GM10248 (cell line): ENCODE data around the gene CLEC17A.

Source experiments
- CTCF ChIA-PET: fragments of 300-600 bp; sonication (Branson Sonifier 250); formaldehyde crosslinking; extraction: SDS; loops from one replicate; lab custom pipeline; 2021; ENCODE audit warnings: antibody characterized with exemption; lab: Yijun Ruan, JAX
- POLR2A ChIA-PET: fragments of 350-650 bp; sonication (Branson Sonifier 250); formaldehyde crosslinking; extraction: SDS; loops from one replicate; lab custom pipeline; 2020; ENCODE audit warnings: antibody characterized with exemption; lab: Yijun Ruan, JAX
- DNase-seq: peaks from one replicate; pipeline ENCODE4 v3.0.0; 2012; ENCODE audit errors: extremely low spot score
- TF ChIP-seq, protein P1 (sequence below): IDR thresholded peaks from 2 replicates; pipeline ENCODE4 v1.5.1; 2012; ENCODE audit warnings: mild to moderate bottlenecking, low read depth; ENCODE audit errors: extremely low read depth, missing control alignments, control extremely low read depth

The CLEC17A gene

DNA sequence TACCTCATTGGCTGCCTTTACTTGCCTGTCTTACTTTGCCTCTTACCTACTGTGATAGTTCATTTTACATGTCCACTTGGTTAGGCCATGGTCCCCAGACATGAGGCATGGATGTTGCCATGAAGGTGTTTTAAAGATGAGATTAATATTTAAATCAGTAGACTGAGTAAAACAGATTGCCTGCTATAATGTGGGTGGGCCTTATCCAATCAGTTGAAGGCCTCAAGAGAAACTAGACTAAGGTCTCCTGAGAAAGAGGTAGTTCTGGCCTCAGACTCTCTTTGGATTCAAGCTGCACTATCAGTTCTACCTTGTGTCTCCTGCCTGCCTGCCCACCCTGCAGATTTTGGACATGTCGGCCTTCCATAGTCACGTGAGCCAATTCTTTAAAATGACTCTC is 65.6 kb downstream of the CLEC17A start:
- ChIA-PET CTCF (no interaction called here), POLR2A (no interaction called here)
- no peak for DNase-seq
- TF ChIP-seq, protein P1, sequence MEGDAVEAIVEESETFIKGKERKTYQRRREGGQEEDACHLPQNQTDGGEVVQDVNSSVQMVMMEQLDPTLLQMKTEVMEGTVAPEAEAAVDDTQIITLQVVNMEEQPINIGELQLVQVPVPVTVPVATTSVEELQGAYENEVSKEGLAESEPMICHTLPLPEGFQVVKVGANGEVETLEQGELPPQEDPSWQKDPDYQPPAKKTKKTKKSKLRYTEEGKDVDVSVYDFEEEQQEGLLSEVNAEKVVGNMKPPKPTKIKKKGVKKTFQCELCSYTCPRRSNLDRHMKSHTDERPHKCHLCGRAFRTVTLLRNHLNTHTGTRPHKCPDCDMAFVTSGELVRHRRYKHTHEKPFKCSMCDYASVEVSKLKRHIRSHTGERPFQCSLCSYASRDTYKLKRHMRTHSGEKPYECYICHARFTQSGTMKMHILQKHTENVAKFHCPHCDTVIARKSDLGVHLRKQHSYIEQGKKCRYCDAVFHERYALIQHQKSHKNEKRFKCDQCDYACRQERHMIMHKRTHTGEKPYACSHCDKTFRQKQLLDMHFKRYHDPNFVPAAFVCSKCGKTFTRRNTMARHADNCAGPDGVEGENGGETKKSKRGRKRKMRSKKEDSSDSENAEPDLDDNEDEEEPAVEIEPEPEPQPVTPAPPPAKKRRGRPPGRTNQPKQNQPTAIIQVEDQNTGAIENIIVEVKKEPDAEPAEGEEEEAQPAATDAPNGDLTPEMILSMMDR: no peak

DNA sequence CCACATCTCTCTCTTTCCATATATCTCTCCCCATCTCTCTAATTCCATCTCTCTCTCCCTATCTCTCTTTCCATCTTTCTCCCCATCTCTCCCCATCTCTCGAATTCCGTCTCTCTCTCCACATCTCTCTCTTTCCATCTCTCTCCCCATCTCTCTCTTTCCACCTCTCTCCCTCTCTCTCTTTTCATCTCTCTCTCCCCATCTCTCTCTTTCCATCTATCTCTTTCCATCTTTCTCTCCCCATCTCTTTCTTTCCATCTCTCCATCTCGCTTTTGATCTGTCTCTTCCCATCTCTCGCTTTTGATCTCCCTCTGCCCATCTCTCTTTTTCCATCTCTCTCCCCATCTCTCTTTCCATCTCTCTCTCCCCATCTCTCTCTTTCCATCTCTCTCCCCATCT is 66.1 kb downstream of the CLEC17A start:
- no peak for DNase-seq
- POLR2A ChIA-PET: no interaction called here
- TF ChIP-seq, protein P1: no peak
- CTCF ChIA-PET: no interaction called here

DNA sequence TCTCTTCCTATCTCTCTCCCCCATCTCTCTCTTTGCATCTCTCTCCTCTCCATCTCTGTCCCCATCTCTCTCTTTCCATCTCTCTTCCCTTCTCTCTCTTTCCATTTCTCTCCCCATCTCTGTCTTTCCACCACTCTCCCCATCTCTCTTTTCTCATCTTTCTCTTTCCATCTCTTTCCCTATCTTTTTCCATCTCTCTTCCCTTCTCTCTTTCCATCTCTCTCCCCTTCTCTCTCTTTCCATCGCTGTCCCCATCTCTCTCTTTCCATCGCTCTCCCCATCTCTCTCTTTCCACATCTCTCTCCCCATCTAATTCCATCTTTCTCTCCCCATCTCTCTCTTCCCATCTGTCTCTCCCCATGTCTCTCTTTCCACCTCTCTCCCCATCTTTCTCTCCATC is 67.3 kb downstream of the CLEC17A start:
- TF ChIP-seq, protein P1: no peak
- no peak for DNase-seq
- ChIA-PET POLR2A (no interaction called here), CTCF (no interaction called here)

DNA sequence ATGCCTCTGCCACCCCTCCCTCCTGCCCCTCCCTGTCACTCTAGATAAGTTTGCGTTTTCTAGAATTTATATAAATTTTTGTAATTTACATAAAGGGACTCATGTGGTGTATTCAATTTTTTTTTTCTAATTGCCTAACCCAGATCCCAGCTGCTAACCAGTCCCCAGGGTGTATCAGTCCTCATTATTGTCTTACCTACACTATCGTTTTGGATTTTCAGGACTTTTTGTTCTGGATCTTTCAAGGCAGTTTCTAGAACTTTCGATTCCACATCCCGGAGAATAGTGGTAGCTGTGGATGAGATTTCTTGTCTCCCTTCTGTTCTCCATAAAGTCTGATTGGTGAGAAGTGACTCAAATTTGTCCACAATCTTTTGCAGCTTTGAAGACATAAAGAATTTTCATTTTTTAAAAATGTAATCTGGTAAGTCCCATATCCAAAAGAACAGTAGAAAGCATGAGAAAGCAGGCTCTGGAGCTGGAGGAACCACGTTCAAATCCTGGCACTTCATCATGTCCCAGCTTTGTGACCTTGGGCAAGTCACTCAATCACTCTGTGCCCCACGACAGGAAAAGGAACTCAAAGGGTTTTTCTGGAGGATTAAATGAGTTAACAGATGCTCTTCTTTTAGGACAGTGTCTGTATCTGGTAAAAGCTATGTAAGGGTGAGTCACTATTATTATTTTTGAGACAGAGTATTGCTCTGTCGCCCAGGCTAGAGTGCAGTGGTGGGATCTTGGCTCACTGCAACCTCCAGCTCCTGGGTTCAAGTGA is 72.1 kb downstream of the CLEC17A start:
- no peak for DNase-seq
- CTCF ChIA-PET: interaction anchor here (1.1 kb wide), 1 partner anchor 30 kb away, joined by 3 read pairs; no protein-coding TSS in a partner anchor
- POLR2A ChIA-PET: no interaction called here
- TF ChIP-seq, protein P1: no peak

DNA sequence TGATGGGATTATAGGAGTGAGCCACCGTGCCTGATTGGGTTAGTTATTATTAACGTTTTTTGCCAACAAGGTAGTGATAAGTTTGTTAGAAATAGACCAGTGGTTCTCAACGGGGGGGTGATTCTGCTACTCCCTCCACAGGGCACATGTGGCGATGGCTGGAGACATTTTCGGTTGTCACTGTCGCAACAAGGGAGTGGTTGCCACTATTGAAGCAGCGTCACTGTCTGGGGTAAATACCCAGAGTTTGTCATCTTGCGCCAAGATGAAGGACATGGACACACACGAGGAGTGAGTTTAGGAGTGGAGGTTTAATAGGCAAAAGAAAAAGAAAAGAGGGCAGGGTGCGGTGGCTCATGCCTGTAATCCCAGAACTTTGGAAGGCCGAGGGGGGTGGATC is 72.8 kb downstream of the CLEC17A start:
- ChIA-PET POLR2A (no interaction called here), CTCF (interaction anchor here (1.1 kb wide), 1 partner anchor 30 kb away, joined by 3 read pairs; no protein-coding TSS in a partner anchor)
- TF ChIP-seq, protein P1: no peak
- DNase-seq: no peak

DNA sequence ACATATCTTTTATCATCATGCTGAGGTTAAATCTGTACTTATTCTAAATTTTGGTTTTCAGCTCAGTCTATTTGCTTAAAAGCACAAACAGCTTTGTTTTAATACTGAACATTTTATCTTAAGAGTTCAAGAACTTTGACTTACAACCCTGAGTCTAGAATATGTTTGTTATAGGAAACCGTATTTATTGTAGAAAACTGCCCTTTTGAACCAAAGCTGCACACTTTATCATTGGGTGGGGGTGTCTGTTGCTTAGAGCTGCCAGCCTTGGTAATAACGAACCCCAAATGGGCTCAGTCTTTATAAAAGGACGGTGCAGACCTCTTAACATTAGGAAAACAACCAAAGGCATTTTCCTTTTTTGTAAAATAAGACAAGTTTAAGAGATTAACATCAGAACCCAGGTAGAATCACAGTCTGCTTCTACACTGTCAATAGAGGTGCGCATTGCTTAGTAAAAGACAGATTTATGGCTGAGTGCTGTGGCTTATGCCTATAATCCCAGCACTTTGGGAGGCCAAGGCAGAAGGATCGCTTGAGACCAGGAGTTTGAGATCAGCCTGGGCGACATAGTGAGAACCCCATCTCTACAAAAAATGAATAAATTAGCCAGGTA is 77.1 kb downstream of the CLEC17A start:
- POLR2A ChIA-PET: no interaction called here
- CTCF ChIA-PET: interaction anchor here (0.9 kb wide), 1 partner anchor 87 kb away, joined by 3 read pairs; the partner anchor contains the start of gene NDUFB7
- TF ChIP-seq, protein P1: no peak
- DNase-seq: no peak
